ENCODE results near the gene MRAS. TPM values are rescaled to one million over a fixed set of nuclear protein-coding genes. Genes with fewer than 3 reads are reported as not detected.

Gene MRAS
- total and polyA plus RNA-seq, 2 of the 4 experiments (the other 2 are of a cell fraction): 59.3 to 60.6 TPM

DNA sequence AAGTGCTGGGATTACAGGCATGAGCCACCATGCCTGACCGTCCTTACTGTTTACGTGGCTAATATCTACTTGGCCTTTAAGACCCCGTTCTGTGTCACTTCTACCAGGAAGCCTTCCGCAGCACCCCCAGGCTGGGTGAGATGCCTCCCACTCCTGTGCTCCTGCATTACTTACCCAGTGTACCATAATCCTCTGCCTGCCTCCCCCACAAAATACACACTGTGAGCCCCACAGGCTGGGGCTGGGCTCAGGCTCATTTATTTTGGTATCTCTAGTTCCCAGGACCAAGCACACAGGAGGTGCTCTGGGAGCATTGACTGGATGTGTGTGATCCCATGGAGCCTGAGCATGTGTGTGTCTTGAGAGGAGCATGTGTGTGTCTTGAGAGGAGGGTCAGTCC is 14.9 kb downstream of the MRAS start:
- H2AK9ac ChIP-seq (replicated peaks; ENCODE audit: low read depth, low read length, poor library complexity): no peak overlapping the region
- BruUV-seq (replicated peaks): no TSS peak
- no peak overlapping the region for H3K56ac ChIP-seq (ENCODE audit: extremely low read depth, insufficient read depth, low read length)
- intact Hi-C loops (cut with micrococcal nuclease): no loop called here
- dilution Hi-C loops (cut with HindIII; ENCODE audit: low sequenced_read_pairs, unreplicated experiment): no loop called here
- H3K4me3 ChIP-seq (ENCODE audit: insufficient read depth, low read depth, low read length): no peak overlapping the region
- no peak overlapping the region for H2BK15ac ChIP-seq (ENCODE audit: low read depth, low read length)
- no peak for DNase-seq
- H2AFZ ChIP-seq (replicated peaks; ENCODE audit: low read length, poor library complexity): no peak overlapping the region
- H3K9me3 ChIP-seq (ENCODE audit: control insufficient read depth, insufficient read depth, low read length): no peaks in the 10 kb centered on the region
- H3K79me1 ChIP-seq (ENCODE audit: low read depth in 1 of 2, low read length in 2 of 2): peaks cover 16 to 53% of the 10 kb centered on the region in 2 experiments
- H2BK5ac ChIP-seq (ENCODE audit: low read depth, low read length, poor library complexity, severe bottlenecking): no peak overlapping the region
- 100% methylated on average over 3 of the region's 4 CpGs; no CpG with 5 or more reads in 1 of the 2 experiments for WGBS, 2 experiments (ENCODE audit: extremely low coverage in 2 of 2, insufficient read length in 1 of 2)
- H3K4me2 ChIP-seq (ENCODE audit: low read depth, low read length): no peak overlapping the region
- ATAC-seq (ENCODE audit: low read depth): no peak
- H4K91ac ChIP-seq (ENCODE audit: insufficient read depth, low read depth, low read length): no peak overlapping the region
- H3K18ac ChIP-seq (ENCODE audit: low read depth, low read length): no peak overlapping the region
- H3K9ac ChIP-seq (ENCODE audit: low read depth, low read length): no peak overlapping the region
- H2BK120ac ChIP-seq (ENCODE audit: low read depth, low read length): no peak overlapping the region
- H3K23ac ChIP-seq (ENCODE audit: low read depth, low read length): no peak overlapping the region
- H3K14ac ChIP-seq (replicated peaks; ENCODE audit: low read depth, low read length): no peak overlapping the region
- H4K8ac ChIP-seq (ENCODE audit: low read depth in 2 of 2, low read length in 2 of 2): no peak overlapping the region
- in situ Hi-C loops (cut with MboI; ENCODE audit: low sequenced_read_pairs): no loop called here
- ChIA-PET CTCF (interaction anchor here (0.6 kb wide), 1 partner anchor 151 kb away, joined by 3 read pairs; no protein-coding TSS in a partner anchor), POLR2A (ENCODE audit: unreplicated experiment) (no interaction called here)
- TF ChIP-seq, protein P1, sequence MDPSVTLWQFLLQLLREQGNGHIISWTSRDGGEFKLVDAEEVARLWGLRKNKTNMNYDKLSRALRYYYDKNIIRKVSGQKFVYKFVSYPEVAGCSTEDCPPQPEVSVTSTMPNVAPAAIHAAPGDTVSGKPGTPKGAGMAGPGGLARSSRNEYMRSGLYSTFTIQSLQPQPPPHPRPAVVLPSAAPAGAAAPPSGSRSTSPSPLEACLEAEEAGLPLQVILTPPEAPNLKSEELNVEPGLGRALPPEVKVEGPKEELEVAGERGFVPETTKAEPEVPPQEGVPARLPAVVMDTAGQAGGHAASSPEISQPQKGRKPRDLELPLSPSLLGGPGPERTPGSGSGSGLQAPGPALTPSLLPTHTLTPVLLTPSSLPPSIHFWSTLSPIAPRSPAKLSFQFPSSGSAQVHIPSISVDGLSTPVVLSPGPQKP (IDR thresholded peaks at IDR 0.05; ENCODE audit: borderline replicate concordance, low read depth, low read length): no peak
- TF ChIP-seq, protein P2, sequence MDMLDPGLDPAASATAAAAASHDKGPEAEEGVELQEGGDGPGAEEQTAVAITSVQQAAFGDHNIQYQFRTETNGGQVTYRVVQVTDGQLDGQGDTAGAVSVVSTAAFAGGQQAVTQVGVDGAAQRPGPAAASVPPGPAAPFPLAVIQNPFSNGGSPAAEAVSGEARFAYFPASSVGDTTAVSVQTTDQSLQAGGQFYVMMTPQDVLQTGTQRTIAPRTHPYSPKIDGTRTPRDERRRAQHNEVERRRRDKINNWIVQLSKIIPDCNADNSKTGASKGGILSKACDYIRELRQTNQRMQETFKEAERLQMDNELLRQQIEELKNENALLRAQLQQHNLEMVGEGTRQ (IDR thresholded peaks at IDR 0.05; ENCODE audit: low read depth, low read length): no peak
- TF ChIP-seq CHD1 (IDR thresholded peaks at IDR 0.05; ENCODE audit: low read depth, low read length): no peak
- no peak for TF ChIP-seq CEBPB (IDR thresholded peaks at IDR 0.05; ENCODE audit: low read depth, low read length)
- H3K9me1 ChIP-seq (ENCODE audit: insufficient read depth, low read length): peaks cover 26% of the 10 kb centered on the region; the same call in 1 of the 2 replicates
- no peak overlapping the region for H3K27ac ChIP-seq (ENCODE audit: insufficient read depth, low read length)
- no peaks in the 10 kb centered on the region for H3K27me3 ChIP-seq (ENCODE audit: control insufficient read depth, insufficient read depth, low read length)
- peaks cover 3% of the 10 kb centered on the region; the same call in 1 of the 2 replicates for H3K36me3 ChIP-seq (ENCODE audit: control insufficient read depth, insufficient read depth, low read length)
- no peak overlapping the region for H3K4ac ChIP-seq (ENCODE audit: low read depth, low read length)
- no peak overlapping the region for H2BK20ac ChIP-seq (ENCODE audit: low read depth, low read length)
- H4K5ac ChIP-seq (ENCODE audit: low read depth, low read length): no peak overlapping the region
- H2AK5ac ChIP-seq (ENCODE audit: low read depth, low read length): no peak overlapping the region
- H4K20me1 ChIP-seq (ENCODE audit: insufficient read depth, low read length): peaks cover 16% of the 10 kb centered on the region
- peaks cover 5% of the 10 kb centered on the region; the same call in 1 of the 2 replicates for H3K4me1 ChIP-seq (ENCODE audit: control insufficient read depth, insufficient read depth, low read length)
